Spleen (tissue), 7 donors: Measurements from ENCODE around the gene RFX1.

Experiments used
- CTCF ChIP-seq, 11 experiments: fragments of 200-600 bp in 7 of 11; fragments of 450-650 bp in 4 of 11; sonication (generic) in 4 of 11; IDR thresholded peaks in 8 of 11; conservative IDR thresholded peaks in 3 of 11; 1 replicate in 7 of 11; 2 replicates in 4 of 11; pipeline versions ENCODE4 v1.4.0 to v1.8.0; 2016 to 2021; ENCODE audit warnings: antibody characterized with exemption in 11 of 11, inconsistent platforms in 4 of 11, mild to moderate bottlenecking in 1 of 11
- POLR2A ChIP-seq, 3 donors: fragments of 450-650 bp; IDR thresholded peaks; one replicate each; pipeline ENCODE4 v1.5.1; 2017; ENCODE audit warnings: antibody characterized with exemption in 3 of 3, mild to moderate bottlenecking in 1 of 3
- POLR2AphosphoS5 ChIP-seq, 3 donors: sonication (generic); formaldehyde crosslinking; IDR thresholded peaks; one replicate each; pipeline ENCODE4 v1.5.1; 2017; ENCODE audit warnings: antibody characterized with exemption in 3 of 3
- donor health status: DM: no; HTN: no; CAD: no; lungs with moderate emphysema.
- donor health status: DM: no; HTN: no; CAD: no.
- donor health status: DM: no; HTN: no; CAD: no.

GRCh38 chr19:13980340-13980739, 25.8 kb downstream of the RFX1 start:
- TF ChIP-seq POLR2A (IDR thresholded peaks at IDR 0.05) = no peak
- TF ChIP-seq CTCF (IDR thresholded peaks at IDR 0.05 in 8 of 11, conservative IDR thresholded peaks at IDR 0.05 in 3 of 11) = no peak
- TF ChIP-seq POLR2AphosphoS5 (IDR thresholded peaks at IDR 0.05) = peak in 1 of 3 donors; percentile 29
